Calu3 (cell line): ENCODE results near the gene NAT10. TPM values are rescaled to one million over a fixed set of nuclear protein-coding genes. Genes with fewer than 3 reads are reported as not detected.

ENCODE experiments used
- BruUV-seq: library from RNA; stranded (reverse); fragments of 400-500 nt; replicated peaks from 2 replicates; lab custom pipeline; 2021; lab: Mats Ljungman, UMichigan
- CTCF ChIA-PET: fragments of 300-600 bp; sonication (Branson Sonifier 250); formaldehyde crosslinking; loops from one replicate; lab custom pipeline; 2022; ENCODE audit warnings: antibody characterized with exemption; lab: Charles Lee
- DNase-seq: peaks from one replicate; pipeline ENCODE4 v3.0.0; 2022
- H3K27ac Mint-ChIP-seq: one replicate; pipeline ENCODE4 v1.8.0; 2022; ENCODE audit warnings: mixed read lengths; ENCODE audit not compliant: unreplicated experiment
- H3K27me3 Mint-ChIP-seq: one replicate; pipeline ENCODE4 v1.8.0; 2022; ENCODE audit warnings: mixed read lengths; ENCODE audit not compliant: unreplicated experiment
- H3K36me3 Mint-ChIP-seq: one replicate; pipeline ENCODE4 v1.8.0; 2022; ENCODE audit warnings: mild to moderate bottlenecking, moderate library complexity, mixed read lengths; ENCODE audit not compliant: insufficient read depth, unreplicated experiment
- H3K4me1 Mint-ChIP-seq: one replicate; pipeline ENCODE4 v1.8.0; 2022; ENCODE audit warnings: mild to moderate bottlenecking, low read depth, mixed read lengths; ENCODE audit not compliant: unreplicated experiment
- H3K4me3 Mint-ChIP-seq: one replicate; pipeline ENCODE4 v1.8.0; 2022; ENCODE audit warnings: mild to moderate bottlenecking, low read depth, moderate library complexity, mixed read lengths; ENCODE audit not compliant: unreplicated experiment
- H3K9me3 Mint-ChIP-seq: one replicate; pipeline ENCODE4 v1.8.0; 2022; ENCODE audit warnings: low read depth, mixed read lengths; ENCODE audit not compliant: unreplicated experiment
- intact Hi-C: fragments of 100-400 bp; cut with micrococcal nuclease; formaldehyde crosslinking; loops from one replicate; pipeline ENCODE4 v1.10.0; 2022; ENCODE audit not compliant: unreplicated experiment
- total RNA-seq: library from RNA; stranded (reverse); gene quantifications from 2 replicates; pipeline ENCODE4 v1.2.3, GENCODE V29; 2022
- TF ChIP-seq, protein P1 (sequence below): fragments of 200-600 bp; IDR thresholded peaks from one replicate; pipeline ENCODE4 v1.8.0; 2022; ENCODE audit warnings: antibody characterized with exemption; ENCODE audit not compliant: unreplicated experiment

Gene NAT10
- total RNA-seq, 1 experiment from 2014 or later: 80.1 TPM

DNA sequence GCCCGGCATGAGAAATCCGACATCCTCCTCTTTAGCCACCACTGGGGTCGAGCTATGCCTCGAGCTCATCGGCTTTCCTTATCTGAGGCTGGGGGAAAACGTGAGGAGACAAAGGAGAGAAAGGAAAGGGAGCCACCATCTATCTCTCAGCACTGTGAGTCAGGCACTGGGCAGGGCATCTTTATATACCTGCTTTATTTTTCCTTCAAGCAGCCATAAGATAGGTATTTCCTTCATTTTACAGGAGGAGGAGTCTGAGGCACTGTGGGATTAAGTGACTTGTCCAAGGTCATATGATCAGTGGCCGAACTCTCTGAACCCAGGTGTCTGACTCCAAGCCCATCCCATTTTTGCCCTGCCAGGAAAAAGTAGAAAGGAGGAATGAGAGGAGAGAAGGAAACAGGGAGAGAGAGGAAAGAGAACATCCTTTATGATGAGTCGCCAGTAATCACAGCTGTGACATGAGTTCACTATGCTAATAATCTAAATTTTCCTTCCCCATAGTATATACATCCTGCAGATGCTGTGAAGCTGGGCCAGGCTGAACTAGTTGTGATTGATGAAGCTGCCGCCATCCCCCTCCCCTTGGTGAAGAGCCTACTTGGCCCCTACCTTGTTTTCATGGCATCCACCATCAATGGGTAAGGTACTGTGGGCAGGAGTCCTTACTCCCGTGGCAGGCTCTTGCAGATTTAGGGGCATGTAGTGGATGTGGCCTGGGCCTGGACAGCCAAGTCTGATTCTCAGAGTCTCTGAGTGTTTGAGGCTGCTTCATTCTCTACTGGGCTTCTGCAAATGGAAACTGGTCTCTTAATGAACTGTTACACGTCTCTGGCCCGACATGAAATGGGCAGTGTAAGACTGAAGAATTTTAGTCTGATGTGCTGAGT is 21.8 kb downstream of the NAT10 start:
- Mint-ChIP-seq H3K36me3 (peaks cover 68% of the 10 kb centered on the region), H3K9me3 (no peaks in the 10 kb centered on the region), H3K27me3 (no peaks in the 10 kb centered on the region), H3K27ac (no peak overlapping the region), H3K4me1 (no peaks in the 10 kb centered on the region), H3K4me3 (no peak overlapping the region)
- CTCF ChIA-PET: no interaction called here
- no TSS peak for BruUV-seq
- intact Hi-C loops: no loop called here
- no peak for DNase-seq
- TF ChIP-seq, protein P1, sequence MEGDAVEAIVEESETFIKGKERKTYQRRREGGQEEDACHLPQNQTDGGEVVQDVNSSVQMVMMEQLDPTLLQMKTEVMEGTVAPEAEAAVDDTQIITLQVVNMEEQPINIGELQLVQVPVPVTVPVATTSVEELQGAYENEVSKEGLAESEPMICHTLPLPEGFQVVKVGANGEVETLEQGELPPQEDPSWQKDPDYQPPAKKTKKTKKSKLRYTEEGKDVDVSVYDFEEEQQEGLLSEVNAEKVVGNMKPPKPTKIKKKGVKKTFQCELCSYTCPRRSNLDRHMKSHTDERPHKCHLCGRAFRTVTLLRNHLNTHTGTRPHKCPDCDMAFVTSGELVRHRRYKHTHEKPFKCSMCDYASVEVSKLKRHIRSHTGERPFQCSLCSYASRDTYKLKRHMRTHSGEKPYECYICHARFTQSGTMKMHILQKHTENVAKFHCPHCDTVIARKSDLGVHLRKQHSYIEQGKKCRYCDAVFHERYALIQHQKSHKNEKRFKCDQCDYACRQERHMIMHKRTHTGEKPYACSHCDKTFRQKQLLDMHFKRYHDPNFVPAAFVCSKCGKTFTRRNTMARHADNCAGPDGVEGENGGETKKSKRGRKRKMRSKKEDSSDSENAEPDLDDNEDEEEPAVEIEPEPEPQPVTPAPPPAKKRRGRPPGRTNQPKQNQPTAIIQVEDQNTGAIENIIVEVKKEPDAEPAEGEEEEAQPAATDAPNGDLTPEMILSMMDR: no peak

GRCh38 chr11:34128824-34129223 is 23.4 kb downstream of the NAT10 start:
- CTCF ChIA-PET: no interaction called here
- no TSS peak for BruUV-seq
- H3K27me3 Mint-ChIP-seq: no peaks in the 10 kb centered on the region
- no peaks in the 10 kb centered on the region for H3K9me3 Mint-ChIP-seq
- H3K36me3 Mint-ChIP-seq: peaks cover 73% of the 10 kb centered on the region
- TF ChIP-seq, protein P1: no peak
- no peak for DNase-seq
- no peak overlapping the region for H3K27ac Mint-ChIP-seq
- intact Hi-C loops: no loop called here
- no peak overlapping the region for H3K4me3 Mint-ChIP-seq
- no peaks in the 10 kb centered on the region for H3K4me1 Mint-ChIP-seq

DNA sequence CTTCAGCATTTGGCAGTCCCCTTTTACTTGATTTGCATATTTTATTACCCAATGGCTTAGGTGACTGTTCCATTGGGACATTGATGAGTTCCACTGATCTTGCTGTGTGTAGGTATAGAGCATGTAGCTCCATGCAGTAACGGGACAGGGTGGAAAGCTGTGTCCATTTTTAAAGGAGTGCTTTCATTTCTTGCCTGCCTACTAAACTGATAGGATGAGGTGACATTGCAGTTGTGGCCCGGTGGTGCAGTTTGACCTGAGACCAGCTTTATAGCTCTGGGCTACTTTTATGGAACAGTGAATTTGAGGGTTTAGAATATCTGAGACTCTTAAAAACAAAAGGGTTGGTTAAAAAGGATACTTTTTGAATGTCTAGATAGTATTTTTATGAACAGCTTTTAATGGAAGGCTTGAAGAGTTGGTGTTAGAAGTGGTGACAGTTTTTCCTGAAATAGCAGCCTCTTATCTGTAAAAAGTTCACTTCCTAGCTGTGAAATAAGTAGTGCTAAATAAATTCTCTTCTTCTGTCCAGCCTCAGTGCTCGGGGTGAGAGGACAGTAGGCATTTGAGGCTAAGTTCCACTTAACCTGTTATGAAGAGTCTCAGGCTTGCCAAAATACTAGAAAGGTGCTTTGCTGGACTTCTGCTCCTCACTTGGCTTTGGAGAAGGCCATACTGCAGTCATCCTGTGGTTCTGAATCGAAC is 27.0 kb downstream of the NAT10 start:
- TF ChIP-seq, protein P1: no peak
- CTCF ChIA-PET: no interaction called here
- Mint-ChIP-seq H3K9me3 (no peaks in the 10 kb centered on the region), H3K36me3 (peaks cover 69% of the 10 kb centered on the region), H3K4me3 (no peak overlapping the region), H3K27me3 (no peaks in the 10 kb centered on the region), H3K4me1 (no peaks in the 10 kb centered on the region), H3K27ac (no peak overlapping the region)
- no peak for DNase-seq
- no TSS peak for BruUV-seq
- intact Hi-C loops: no loop called here

- no peak for DNase-seq
- CTCF ChIA-PET: interaction anchor here (0.6 kb wide), 1 partner anchor 1817 kb away, joined by 3 read pairs; no protein-coding TSS in a partner anchor
- Mint-ChIP-seq H3K27me3 (no peaks in the 10 kb centered on the region), H3K4me3 (no peak overlapping the region), H3K9me3 (no peaks in the 10 kb centered on the region), H3K4me1 (no peaks in the 10 kb centered on the region), H3K36me3 (peaks cover 69% of the 10 kb centered on the region), H3K27ac (no peak overlapping the region)
- TF ChIP-seq, protein P1: no peak
- BruUV-seq: no TSS peak
- intact Hi-C loops: no loop called here
These were observed 29.3 kb downstream of the NAT10 start for GRCh38 chr11:34134765-34135164.
